HL-60 (cell line): ENCODE results near the gene PRRT3.
A peak's percentile ranks its signal among the peaks of the same experiment; 100 is the strongest.

ENCODE experiments used
- DNase-seq, 2 experiments: peaks; one replicate each; pipeline ENCODE4 v3.0.0-alpha.2; 2010 to 2020; ENCODE audit warnings: low read depth in 1 of 2, low spot score in 1 of 2
- H3K27ac ChIP-seq: fragments of 250-450 bp; sonication (Bioruptor Pico); replicated peaks from 2 replicates; pipeline ENCODE4 v1.5.1; 2020; ENCODE audit warnings: mild to moderate bottlenecking, moderate library complexity
- H3K27me3 ChIP-seq: fragments of 250-450 bp; sonication (Bioruptor Pico); 2 replicates; pipeline ENCODE4 v1.5.1; 2021; ENCODE audit warnings: mild to moderate bottlenecking, moderate library complexity; ENCODE audit not compliant: insufficient read depth, poor library complexity, severe bottlenecking
- H3K4me3 ChIP-seq: replicated peaks from 2 replicates; pipeline ENCODE4 v1.5.1; 2011; ENCODE audit warnings: mild to moderate bottlenecking, control low read depth, low read length; ENCODE audit not compliant: insufficient read depth
- CTCF ChIP-seq: IDR thresholded peaks from one replicate; pipeline ENCODE4 v1.5.1; 2011; ENCODE audit warnings: low read length, control low read depth, inconsistent platforms; ENCODE audit not compliant: insufficient read depth
- GABPA ChIP-seq: IDR thresholded peaks from 2 replicates; pipeline ENCODE4 v1.6.1; 2012; ENCODE audit warnings: low read depth
- POLR2AphosphoS5 ChIP-seq: IDR thresholded peaks from 2 replicates; pipeline ENCODE4 v1.6.1; 2012; ENCODE audit warnings: low read depth
- REST ChIP-seq: IDR thresholded peaks from 2 replicates; pipeline ENCODE4 v1.6.1; 2012; ENCODE audit warnings: low read depth; ENCODE audit not compliant: insufficient replicate concordance
- SPI1 ChIP-seq: IDR thresholded peaks from 2 replicates; pipeline ENCODE4 v1.6.1; 2012; ENCODE audit warnings: low read depth, mild to moderate bottlenecking, borderline replicate concordance
- long read RNA-seq: library from polyadenylated mRNA; unstranded; transcript quantifications from one replicate; pipeline ENCODE4 v2.0.0, GENCODE V29; 2020

Gene PRRT3
- long read RNA-seq, partial matches to known transcripts: 0 of 4 reads
- long read RNA-seq, other reads (novel, unspliced or antisense): 4 of 4 reads

GRCh38 chr3:9951962-9952805 lies at the start of gene PRRT3:
Gene PRRT3, minus strand, starts transcription at chr3:9952408. Its CDS starts 2,293 bp downstream, at chr3:9950115.
- Histone ChIP-seq H3K27ac (no peak within 1 kb of the TSS), H3K4me3 (peak within 1 kb of the TSS; percentile 28), H3K27me3 (no peaks in the 10 kb centered on the region)
- DNase-seq: peak in 1 of 2 experiments; percentile 29
- TF ChIP-seq CTCF (no peak), SPI1 (peak; percentile 15; the same call in 1 of the 2 replicates), POLR2AphosphoS5 (no peak)

GRCh38 chr3:10000686-10001085 lies 48.5 kb upstream of the PRRT3 start:
- no peak overlapping the region for H3K4me3 ChIP-seq
- DNase-seq: no peak
- no peak for TF ChIP-seq SPI1

GRCh38 chr3:9994086-9994844 lies 42.1 kb upstream of the PRRT3 start:
- H3K27ac ChIP-seq: no peak overlapping the region
- DNase-seq: no peak
- no peak for TF ChIP-seq CTCF
- TF ChIP-seq POLR2AphosphoS5: no peak
- TF ChIP-seq REST: no peak
- TF ChIP-seq GABPA: no peak
- no peak for TF ChIP-seq SPI1
- no peaks in the 10 kb centered on the region for H3K27me3 ChIP-seq
- no peak overlapping the region for H3K4me3 ChIP-seq

More at GRCh38 chr3:10000686-10001085, 48.5 kb upstream of the PRRT3 start:
- no peak overlapping the region for H3K27ac ChIP-seq
- H3K27me3 ChIP-seq: no peaks in the 10 kb centered on the region

GRCh38 chr3:9986230-9986725 lies 34.1 kb upstream of the PRRT3 start:
- Histone ChIP-seq H3K27me3 (no peaks in the 10 kb centered on the region), H3K27ac (peak overlapping the region; percentile 92), H3K4me3 (peak overlapping the region; percentile 100)
- DNase-seq: no peak
- TF ChIP-seq CTCF (no peak), GABPA (no peak), POLR2AphosphoS5 (no peak), SPI1 (no peak), REST (no peak)
